Cardiac fibroblast (primary cell): Measurements from ENCODE around the gene STKLD1.
"Not testable (repeated sequence)": the region's sequence is repeated elsewhere in the genome, so short reads cannot be mapped to it uniquely, and the experiment has no call there.

Experiments used
- DNase-seq, 2 donors: peaks; one replicate each; pipeline versions ENCODE4 v3.0.0 to v3.0.0-alpha.2; 2010; ENCODE audit warnings: low read depth in 2 of 2
- H3K4me3 ChIP-seq, 2 donors: replicated peaks in 1 of 2; 1 replicate in 1 of 2; 2 replicates in 1 of 2; pipeline ENCODE4 v1.5.1; 2011; ENCODE audit warnings: low read depth in 2 of 2, low read length in 2 of 2, mild to moderate bottlenecking in 2 of 2, moderate library complexity in 1 of 2
- TF ChIP-seq, protein P1 (sequence below): IDR thresholded peaks from one replicate; pipeline ENCODE4 v1.5.1; 2011; ENCODE audit warnings: low read depth, mild to moderate bottlenecking, low read length, inconsistent platforms

STKLD1 gene

GRCh38 chr9:133375724-133376654 is at the start of gene STKLD1, which contains the start of gene SURF4:
STKLD1 (plus strand) TSS chr9:133376366; CDS start chr9:133376474, 108 bp downstream.
SURF4 (minus strand) TSS chr9:133376060; CDS start chr9:133375969, 91 bp downstream.
- peak within 1 kb of the TSS; percentile 87 for H3K4me3 ChIP-seq
- TF ChIP-seq, protein P1, sequence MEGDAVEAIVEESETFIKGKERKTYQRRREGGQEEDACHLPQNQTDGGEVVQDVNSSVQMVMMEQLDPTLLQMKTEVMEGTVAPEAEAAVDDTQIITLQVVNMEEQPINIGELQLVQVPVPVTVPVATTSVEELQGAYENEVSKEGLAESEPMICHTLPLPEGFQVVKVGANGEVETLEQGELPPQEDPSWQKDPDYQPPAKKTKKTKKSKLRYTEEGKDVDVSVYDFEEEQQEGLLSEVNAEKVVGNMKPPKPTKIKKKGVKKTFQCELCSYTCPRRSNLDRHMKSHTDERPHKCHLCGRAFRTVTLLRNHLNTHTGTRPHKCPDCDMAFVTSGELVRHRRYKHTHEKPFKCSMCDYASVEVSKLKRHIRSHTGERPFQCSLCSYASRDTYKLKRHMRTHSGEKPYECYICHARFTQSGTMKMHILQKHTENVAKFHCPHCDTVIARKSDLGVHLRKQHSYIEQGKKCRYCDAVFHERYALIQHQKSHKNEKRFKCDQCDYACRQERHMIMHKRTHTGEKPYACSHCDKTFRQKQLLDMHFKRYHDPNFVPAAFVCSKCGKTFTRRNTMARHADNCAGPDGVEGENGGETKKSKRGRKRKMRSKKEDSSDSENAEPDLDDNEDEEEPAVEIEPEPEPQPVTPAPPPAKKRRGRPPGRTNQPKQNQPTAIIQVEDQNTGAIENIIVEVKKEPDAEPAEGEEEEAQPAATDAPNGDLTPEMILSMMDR = no peak
- peak; percentile 96 to 98 for DNase-seq

DNA sequence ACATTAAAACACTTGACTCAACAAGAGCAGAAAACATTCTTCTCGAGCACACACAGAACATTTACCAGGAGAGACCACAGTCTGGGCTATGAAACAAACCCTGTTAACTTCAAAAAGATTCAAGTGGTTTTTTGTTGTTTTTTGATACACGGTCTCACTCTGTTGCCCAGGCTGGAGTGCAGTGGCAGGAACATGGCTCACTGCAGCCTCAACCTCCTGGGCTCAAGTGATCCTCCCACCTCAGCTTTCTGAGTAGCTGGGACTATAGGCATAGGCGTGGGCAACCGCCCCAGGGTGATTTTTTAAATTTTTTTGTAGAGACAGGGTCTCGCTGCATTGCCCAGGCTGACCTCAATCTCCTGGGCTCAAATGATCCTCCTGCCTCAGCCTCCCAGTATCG is 49.1 kb upstream of the STKLD1 start:
- not testable (repeated sequence) for H3K4me3 ChIP-seq, DNase-seq

- TF ChIP-seq, protein P1 = no peak
- no peak overlapping the region for H3K4me3 ChIP-seq
- no peak for DNase-seq
Observed at GRCh38 chr9:133327834-133328484, 48.2 kb upstream of the STKLD1 start.

DNA sequence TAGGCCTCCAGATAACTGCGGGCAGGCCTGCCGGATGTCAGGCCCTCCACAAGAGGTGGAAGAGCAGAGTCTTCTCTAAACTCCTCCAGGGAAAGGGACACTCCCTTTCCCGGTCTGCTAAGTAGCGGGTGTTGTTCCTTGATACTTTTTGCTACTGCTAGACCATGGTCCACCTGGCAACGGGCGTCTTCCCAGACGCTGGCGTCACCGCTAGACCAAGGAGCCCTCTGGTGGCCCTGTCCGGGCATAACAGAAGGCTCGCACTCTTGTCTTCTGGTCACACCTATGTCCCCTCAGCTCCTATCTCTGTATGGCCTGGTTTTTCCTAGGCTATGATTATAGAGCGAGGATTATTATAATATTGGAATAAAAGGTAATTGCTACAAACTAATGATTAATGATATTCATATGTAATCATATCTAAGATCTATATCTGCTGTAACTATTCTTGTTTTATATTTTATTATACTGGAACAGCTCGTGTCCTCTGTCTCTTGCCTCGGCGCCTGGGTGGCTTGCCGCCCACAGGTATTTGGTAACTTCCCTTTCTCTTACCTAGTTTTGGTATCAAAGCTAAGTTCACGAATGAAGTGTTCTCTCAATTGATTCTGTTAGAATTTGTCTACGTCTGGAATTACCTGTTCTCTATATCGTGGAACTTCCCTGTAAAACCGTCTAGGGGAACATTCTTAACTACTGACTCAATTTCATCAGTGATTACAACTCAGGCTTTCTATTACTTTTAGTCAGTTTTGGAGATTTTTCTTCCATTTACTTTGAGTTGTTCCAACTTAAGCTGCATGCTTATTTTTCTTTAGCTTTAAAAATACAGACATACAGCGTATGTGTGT is 46.6 kb upstream of the STKLD1 start:
- H3K4me3 ChIP-seq = not testable (repeated sequence)
- TF ChIP-seq, protein P1 = peak; percentile 60
- peak in 1 of 2 donors; percentile 37 for DNase-seq

DNA sequence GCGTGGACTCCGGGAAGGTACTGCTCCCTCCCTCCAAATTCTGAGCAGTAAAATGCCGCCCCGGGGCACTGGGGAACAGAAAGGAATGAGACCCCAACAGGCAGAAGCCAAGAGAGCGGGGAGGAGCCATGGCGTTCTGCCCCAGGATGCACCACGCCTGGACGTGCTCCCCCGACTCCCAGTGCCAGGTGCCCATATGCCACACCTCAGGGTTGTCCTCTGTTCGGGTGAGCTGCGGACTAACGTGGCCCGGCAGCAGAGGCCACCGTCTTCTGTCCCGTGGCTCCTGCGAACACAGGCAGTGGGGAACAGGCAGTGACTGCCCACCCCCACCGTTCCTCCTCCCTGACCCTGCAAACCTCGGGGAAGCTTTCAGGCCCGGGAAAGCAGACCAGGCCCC is 44.9 kb upstream of the STKLD1 start:
- TF ChIP-seq, protein P1 = no peak
- no peak overlapping the region for H3K4me3 ChIP-seq
- DNase-seq = no peak

DNA sequence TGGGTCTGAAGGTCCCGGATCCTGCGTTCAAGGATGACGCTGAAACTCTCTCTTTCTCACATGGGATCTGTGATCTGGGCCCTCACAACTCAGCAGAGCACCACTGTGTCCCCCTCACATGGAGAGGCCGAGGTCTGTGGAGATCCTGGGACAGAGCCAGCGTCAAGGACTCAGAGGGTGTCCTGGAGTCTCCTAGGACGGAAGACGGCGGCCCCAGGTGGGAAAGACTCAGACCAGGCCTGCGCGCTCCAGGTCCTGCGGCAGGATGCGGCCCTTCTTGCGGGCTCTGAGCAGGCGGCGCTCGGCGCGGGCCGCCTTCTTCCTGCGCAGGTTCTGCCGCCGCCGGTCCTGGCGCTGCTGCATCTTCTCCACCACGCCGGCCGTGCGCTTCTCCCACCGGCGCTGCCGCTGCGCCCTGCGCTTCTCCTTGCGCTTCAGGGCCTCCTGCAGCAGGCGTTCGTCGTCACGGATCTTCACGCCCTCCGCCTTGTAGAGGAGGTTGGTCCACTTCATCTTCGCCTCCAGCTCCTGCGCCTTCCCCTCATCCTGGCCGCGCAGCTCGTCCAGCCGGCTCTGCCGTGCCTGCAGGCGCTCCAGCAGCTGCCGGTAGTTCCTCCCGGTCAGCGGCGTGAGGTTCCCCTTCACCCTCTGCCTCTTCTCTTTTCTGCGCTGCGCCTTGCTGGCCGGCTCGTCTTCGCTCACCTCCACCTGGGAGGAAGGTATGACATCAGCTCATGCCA is 44.4 kb upstream of the STKLD1 start:
- TF ChIP-seq, protein P1 = no peak
- DNase-seq = no peak
- H3K4me3 ChIP-seq = no peak overlapping the region
